Lung (tissue), 12 donors: ENCODE data around the gene DPH7. TPM values are rescaled to one million over a fixed set of nuclear protein-coding genes. Genes with fewer than 3 reads are reported as not detected.
"Not testable (repeated sequence)": the region's sequence is repeated elsewhere in the genome, so short reads cannot be mapped to it uniquely, and the experiment has no call there.

Experiments used
- ATAC-seq: fragments of 200-7000 bp; cut with Tn5 transposase; one replicate; pipeline ENCODE4 v1.9.1; 2020; ENCODE audit warnings: moderate number of reproducible peaks; ENCODE audit not compliant: insufficient read depth, low FRiP score
- DNase-seq, 3 donors: peaks; one replicate each; pipeline ENCODE4 v3.0.0-alpha.2; 2013 to 2017
- H3K27ac ChIP-seq, 2 donors: one replicate each; pipeline ENCODE4 v1.5.1; 2013; ENCODE audit warnings: mild to moderate bottlenecking in 2 of 2, moderate library complexity in 2 of 2, control low read depth in 1 of 2, inconsistent platforms in 1 of 2, low read depth in 1 of 2, low read length in 1 of 2
- H3K27me3 ChIP-seq, 3 donors: one replicate each; pipeline ENCODE4 v1.5.1; 2013; ENCODE audit warnings: low read length in 2 of 3; ENCODE audit not compliant: control insufficient read depth in 3 of 3, insufficient read depth in 3 of 3
- H3K36me3 ChIP-seq, 4 donors: one replicate each; pipeline ENCODE4 v1.5.1; 2013; ENCODE audit warnings: low read length in 4 of 4, mild to moderate bottlenecking in 1 of 4, moderate library complexity in 1 of 4; ENCODE audit not compliant: control insufficient read depth in 4 of 4, insufficient read depth in 4 of 4
- H3K4me1 ChIP-seq, 5 donors: one replicate each; pipeline ENCODE4 v1.5.1; 2013; ENCODE audit warnings: low read length in 5 of 5, mild to moderate bottlenecking in 2 of 5, moderate library complexity in 1 of 5; ENCODE audit not compliant: control insufficient read depth in 5 of 5, insufficient read depth in 5 of 5
- H3K4me3 ChIP-seq: one replicate; pipeline ENCODE4 v1.5.1; 2013; ENCODE audit warnings: mild to moderate bottlenecking, control low read depth, moderate library complexity
- H3K9ac ChIP-seq, 2 donors: one replicate each; pipeline ENCODE4 v1.5.1; 2013; ENCODE audit warnings: low read length in 2 of 2, control low read depth in 1 of 2; ENCODE audit not compliant: insufficient read depth in 1 of 2
- H3K9me3 ChIP-seq, 4 donors: one replicate each; pipeline ENCODE4 v1.5.1; 2013; ENCODE audit warnings: low read length in 3 of 4, mild to moderate bottlenecking in 1 of 4, moderate library complexity in 1 of 4; ENCODE audit not compliant: control insufficient read depth in 4 of 4, insufficient read depth in 3 of 4
- CTCF ChIP-seq: IDR thresholded peaks from 2 replicates; pipeline ENCODE4 v1.5.1; 2012; ENCODE audit warnings: mild to moderate bottlenecking; ENCODE audit errors: control extremely low read depth, extremely low read depth
- WGBS, 2 donors: extraction: QIAGEN DNeasy Blood & Tissue Kit; methylation state at CpG; one replicate each; pipeline ENCODE4 v1.1.7; 2013; 5-methylcytosine and 5-hydroxymethylcytosine counted together
- polyA plus RNA-seq, 2 donors: library from polyadenylated mRNA; stranded (reverse); fragments of 200-250 nt; gene quantifications; one replicate each; pipeline ENCODE4 v1.2.1, GENCODE V29; 2013
- total RNA-seq, 2 donors: library from RNA; depleted of rRNA in 1 of 2; stranded (reverse); fragments of >200 nt in 1 of 2; gene quantifications; one replicate each; pipeline ENCODE4 v1.2.1, GENCODE V29; 2014 to 2021
- donor health status: control.
- donor health status: control.
- donor health status: Bipolar disorder and iron deficiency.
- donor health status: healthy.
- donor health status: DM: yes; HTN: yes; CAD: no.

The DPH7 gene
- total and polyA plus RNA-seq, 4 donors: 23.6 to 36.5 (median 30.3) TPM

GRCh38 chr9:137555179-137555578 is 23.5 kb downstream of the DPH7 start:
- no peak overlapping the region for H3K9ac ChIP-seq
- peaks cover 3 to 21% (median 5%) of the 10 kb centered on the region in 4 donors for H3K36me3 ChIP-seq
- H3K4me3 ChIP-seq: no peak overlapping the region
- WGBS, 2 donors: 94 to 96% methylated on average over 10 of the region's 10 CpGs
- ATAC-seq: no peak
- TF ChIP-seq CTCF: no peak
- H3K9me3 ChIP-seq: no peaks in the 10 kb centered on the region
- peaks cover 0 to 8% (median 2%) of the 10 kb centered on the region in 5 donors for H3K4me1 ChIP-seq
- H3K27me3 ChIP-seq: no peaks in the 10 kb centered on the region
- no peak for DNase-seq
- no peak overlapping the region for H3K27ac ChIP-seq

GRCh38 chr9:137554349-137554748 is 24.4 kb downstream of the DPH7 start:
- 93 to 94% methylated on average over 1 of the region's 1 CpG for WGBS, 2 donors
- no peak for DNase-seq
- Histone ChIP-seq H3K27me3 (no peaks in the 10 kb centered on the region), H3K9me3 (no peaks in the 10 kb centered on the region), H3K4me3 (no peak overlapping the region), H3K9ac (no peak overlapping the region), H3K4me1 (peaks cover 0 to 14% (median 5%) of the 10 kb centered on the region in 5 donors), H3K27ac (no peak overlapping the region), H3K36me3 (peaks cover 3 to 21% (median 5%) of the 10 kb centered on the region in 4 donors)
- ATAC-seq: no peak
- TF ChIP-seq CTCF: no peak

GRCh38 chr9:137553654-137554053 is 25.1 kb downstream of the DPH7 start:
- H3K9me3 ChIP-seq, DNase-seq, H3K9ac ChIP-seq, H3K27ac ChIP-seq, ATAC-seq, H3K27me3 ChIP-seq, H3K4me3 ChIP-seq: not testable (repeated sequence)
- Histone ChIP-seq H3K36me3 (peaks cover 3 to 21% (median 5%) of the 10 kb centered on the region in 4 donors), H3K4me1 (peaks cover 0 to 14% (median 6%) of the 10 kb centered on the region in 5 donors)
- WGBS, 2 donors: 93 to 94% methylated on average over 10 of the region's 10 CpGs

GRCh38 chr9:137552022-137552768 is 26.5 kb downstream of the DPH7 start:
- Histone ChIP-seq H3K36me3 (peaks cover 3 to 18% (median 3%) of the 10 kb centered on the region in 4 donors), H3K9ac (peak overlapping the region; percentile 28), H3K4me1 (peaks cover 0 to 14% (median 6%) of the 10 kb centered on the region in 5 donors), H3K27ac (peak overlapping the region; percentile 85 to 97), H3K27me3 (no peaks in the 10 kb centered on the region), H3K9me3 (no peaks in the 10 kb centered on the region), H3K4me3 (peak overlapping the region; percentile 72)
- DNase-seq (peak in 1 of 3 donors; percentile 17), ATAC-seq (peak; percentile 35)
- TF ChIP-seq CTCF: no peak
- 9 to 19% methylated on average over 44 to 58 of the region's 58 CpGs for WGBS, 2 donors
